Stomach (tissue), 4 donors: ENCODE data around the gene MRPL9.

Experiments
- CTCF ChIP-seq, 7 experiments: fragments of 450-650 bp in 4 of 7; fragments of 200-600 bp in 3 of 7; sonication (generic) in 3 of 7; IDR thresholded peaks; one replicate each; pipeline ENCODE4 v1.5.1; 2016 to 2019; ENCODE audit warnings: antibody characterized with exemption in 7 of 7, control low read depth in 2 of 7, mild to moderate bottlenecking in 1 of 7
- EP300 ChIP-seq: sonication (generic); formaldehyde crosslinking; IDR thresholded peaks from one replicate; pipeline ENCODE4 v1.6.1; 2017; ENCODE audit warnings: antibody characterized with exemption
- POLR2A ChIP-seq, 4 donors: fragments of 450-650 bp; IDR thresholded peaks; one replicate each; pipeline ENCODE4 v1.6.1; 2016; ENCODE audit warnings: antibody characterized with exemption in 4 of 4, control low read depth in 2 of 4, mild to moderate bottlenecking in 1 of 4, moderate library complexity in 1 of 4
- POLR2AphosphoS5 ChIP-seq, 3 donors: sonication (generic); formaldehyde crosslinking; IDR thresholded peaks; one replicate each; pipeline ENCODE4 v1.6.1; 2016; ENCODE audit warnings: antibody characterized with exemption in 3 of 3

DNA sequence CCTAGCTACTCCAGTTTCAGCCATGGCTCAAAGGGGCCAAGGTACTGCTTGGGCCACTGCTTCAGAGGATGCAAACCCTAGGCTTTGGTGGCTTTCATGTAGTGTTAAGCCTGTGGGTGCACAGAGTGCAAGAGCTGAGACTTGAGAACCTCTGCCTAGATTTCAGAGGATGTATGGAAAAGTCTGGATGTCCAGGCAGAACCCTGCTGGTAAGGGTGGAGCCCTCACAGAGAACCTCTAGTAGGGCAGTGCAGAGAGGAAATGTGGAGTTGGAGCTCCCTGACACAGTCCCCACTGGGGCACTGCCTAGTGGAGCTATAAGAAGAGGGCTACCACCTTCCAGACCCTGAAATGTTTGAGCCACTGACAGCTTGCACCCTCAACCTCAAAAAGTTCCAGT is 25.8 kb downstream of the MRPL9 start:
- TF ChIP-seq CTCF (IDR thresholded peaks at IDR 0.05) (no peak), POLR2AphosphoS5 (IDR thresholded peaks at IDR 0.05) (no peak), EP300 (no peak), POLR2A (IDR thresholded peaks at IDR 0.05) (no peak)
